Cardiac septum (tissue), 1 donor: ENCODE data around the gene COMT. TPM values are rescaled to one million over a fixed set of nuclear protein-coding genes. Genes with fewer than 3 reads are reported as not detected.

Source experiments
- DNase-seq: peaks from one replicate; pipeline ENCODE4 v3.0.0-alpha.2; 2020; ENCODE audit warnings: low spot score
- intact Hi-C: fragments of 100-400 bp; cut with DNase I; formaldehyde crosslinking; loops from one replicate; pipeline ENCODE4 v1.14.0; 2022
- total RNA-seq: library from RNA; stranded (reverse); fragmentation: NEBNext Ultra II Directional; extraction: Animal tissue kit (Norgen Biotek cat#: 25700); gene quantifications from one replicate; pipeline ENCODE4 v1.2.1, GENCODE V29; 2021
- donor health status: DM: no; HTN: no; CAD: no.

Gene COMT
- total RNA-seq, 1 donor from 2014 or later: 97.1 TPM

DNA sequence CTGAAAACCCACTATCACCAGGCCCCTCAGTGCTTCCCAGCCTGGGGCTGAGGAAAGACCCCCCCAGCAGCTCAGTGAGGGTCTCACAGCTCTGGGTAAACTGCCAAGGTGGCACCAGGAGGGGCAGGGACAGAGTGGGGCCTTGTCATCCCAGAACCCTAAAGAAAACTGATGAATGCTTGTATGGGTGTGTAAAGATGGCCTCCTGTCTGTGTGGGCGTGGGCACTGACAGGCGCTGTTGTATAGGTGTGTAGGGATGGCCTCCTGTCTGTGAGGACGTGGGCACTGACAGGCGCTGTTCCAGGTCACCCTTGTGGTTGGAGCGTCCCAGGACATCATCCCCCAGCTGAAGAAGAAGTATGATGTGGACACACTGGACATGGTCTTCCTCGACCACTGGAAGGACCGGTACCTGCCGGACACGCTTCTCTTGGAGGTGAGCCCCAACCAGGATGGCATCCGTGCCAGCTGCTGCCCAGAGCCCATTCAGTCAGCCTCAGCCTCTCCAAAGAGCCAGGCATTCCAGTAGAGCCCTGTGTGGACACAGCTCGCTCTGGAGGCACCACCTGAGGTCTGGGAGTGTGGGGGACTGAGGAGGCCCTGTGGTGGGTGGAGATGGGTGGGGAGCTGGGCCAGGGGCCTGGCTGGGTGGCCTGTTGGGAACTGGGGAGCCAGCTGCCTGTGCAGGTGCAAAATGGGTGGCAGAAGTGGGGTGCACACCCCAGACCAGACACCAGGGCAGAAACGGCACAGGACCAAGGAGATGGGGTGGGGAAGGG is 22.5 kb downstream of the COMT start:
- intact Hi-C loops: no loop called here
- no peak for DNase-seq

DNA sequence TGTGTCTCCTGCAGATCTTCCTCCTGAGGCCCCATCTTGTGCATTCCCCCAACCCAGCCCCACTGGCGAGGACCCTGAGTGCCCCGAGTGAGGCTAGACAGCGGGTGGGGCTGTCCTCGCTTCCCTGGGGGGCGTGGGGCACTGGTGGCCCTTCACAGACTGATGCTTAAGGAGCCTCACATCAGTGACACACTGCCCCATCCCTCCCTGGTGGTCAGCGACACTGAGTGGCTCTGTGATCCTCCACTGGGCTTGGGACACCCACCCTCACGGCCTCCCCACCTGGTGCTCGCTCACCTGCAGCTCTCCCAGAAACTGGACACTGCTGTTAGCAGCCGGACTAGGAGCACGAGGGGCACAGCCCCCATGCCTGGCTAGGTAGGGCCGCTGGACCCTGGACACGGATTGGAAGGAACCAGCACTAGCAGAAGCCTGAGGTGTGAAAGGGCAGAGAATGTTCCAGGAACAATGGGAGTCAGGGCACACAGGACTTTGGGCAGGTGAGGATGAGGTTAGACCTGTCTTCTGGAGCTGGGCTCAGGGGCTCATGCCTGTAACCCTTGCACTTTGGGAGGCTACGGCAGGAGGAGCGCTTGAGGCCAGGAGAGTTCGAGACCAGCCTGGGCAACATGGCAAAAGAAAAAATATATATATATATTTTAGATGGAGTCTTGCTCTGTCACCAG is 23.3 kb downstream of the COMT start:
- no peak for DNase-seq
- intact Hi-C loops: no loop called here

DNA sequence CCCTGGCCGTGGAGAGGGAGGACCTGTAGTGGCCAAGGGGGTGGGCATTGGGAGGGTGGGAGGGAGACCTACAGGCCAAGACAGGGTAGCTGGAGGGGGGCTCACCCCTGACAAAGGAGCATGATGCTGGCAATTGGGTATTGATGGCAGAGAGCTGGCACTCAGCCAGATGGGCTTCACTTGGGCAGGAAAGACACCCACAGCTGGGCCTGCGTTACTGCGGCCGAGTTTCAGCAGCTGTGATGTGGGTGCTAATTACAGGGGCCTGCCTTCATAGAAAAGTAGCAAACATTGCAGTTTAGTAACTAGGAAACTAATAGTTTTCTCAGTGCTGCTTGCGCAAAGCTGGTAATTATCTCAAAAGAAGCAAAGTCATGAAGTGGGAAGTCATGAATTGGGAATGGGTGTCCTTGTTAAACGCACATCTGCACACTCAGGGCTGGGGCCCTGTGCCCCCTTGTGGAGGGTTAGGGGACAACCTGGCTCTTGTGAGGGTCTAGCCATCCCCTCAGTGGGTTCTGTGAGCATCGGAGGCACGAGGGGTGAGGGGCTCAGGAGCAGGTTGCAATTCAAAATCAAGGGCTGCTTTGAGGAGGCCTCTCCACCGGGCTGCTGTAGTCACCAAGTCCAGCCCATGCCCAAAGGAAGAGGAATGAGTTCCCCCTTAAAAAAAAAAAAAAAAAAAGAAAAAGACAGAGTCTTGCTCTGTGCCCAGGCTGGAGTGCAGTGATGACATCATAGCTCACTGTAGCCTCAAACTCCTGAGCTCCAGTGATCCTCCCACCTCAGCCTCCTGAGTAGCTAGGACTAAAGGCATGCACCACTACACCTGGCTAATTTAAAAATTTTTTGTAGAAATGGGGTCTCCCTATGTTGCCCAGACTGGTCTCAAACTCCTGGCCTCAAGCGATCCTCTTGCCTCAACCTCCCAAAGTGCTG is 24.5 kb downstream of the COMT start:
- intact Hi-C loops: no loop called here
- no peak for DNase-seq

DNA sequence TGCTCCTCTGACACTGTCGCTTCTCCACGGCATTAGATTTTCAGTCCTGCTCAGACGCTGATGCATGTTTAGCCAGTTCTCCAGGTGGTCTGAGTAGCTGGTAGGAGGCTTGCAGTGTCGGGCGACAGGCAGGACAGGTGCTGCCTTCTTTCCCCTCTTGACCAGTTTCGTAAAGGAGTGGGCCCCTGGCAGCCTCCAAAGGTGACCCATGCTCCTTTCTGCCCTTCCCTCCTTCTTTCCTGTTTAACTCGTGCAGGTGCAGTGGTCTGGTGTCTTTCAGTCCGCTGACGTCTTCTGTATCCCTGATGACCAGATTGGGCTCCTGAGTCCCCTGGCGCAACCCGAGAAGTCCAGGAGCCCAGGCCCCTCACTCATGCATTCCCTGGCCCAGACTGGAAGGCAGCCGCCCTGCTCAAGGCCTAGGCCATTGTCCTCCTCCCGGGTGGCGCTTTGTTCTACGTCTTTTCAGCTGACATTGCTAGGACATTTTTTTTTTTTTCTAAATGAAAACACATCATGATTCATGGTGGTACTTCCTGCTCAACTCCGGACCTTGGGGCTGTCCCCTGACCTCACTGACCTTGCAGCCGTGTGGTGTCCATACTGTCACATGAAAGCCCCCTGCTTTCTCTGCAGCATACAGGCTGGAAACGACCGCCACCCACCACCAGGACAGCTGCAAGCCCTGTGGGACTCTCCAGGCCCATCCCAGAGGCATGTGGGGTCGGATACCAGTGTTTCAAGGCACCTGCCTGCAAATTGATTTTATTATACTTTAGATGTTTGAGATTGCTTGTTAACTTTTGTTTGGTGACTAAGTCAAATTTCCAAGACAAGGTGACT is 25.6 kb downstream of the COMT start:
- intact Hi-C loops: no loop called here
- DNase-seq: no peak

DNA sequence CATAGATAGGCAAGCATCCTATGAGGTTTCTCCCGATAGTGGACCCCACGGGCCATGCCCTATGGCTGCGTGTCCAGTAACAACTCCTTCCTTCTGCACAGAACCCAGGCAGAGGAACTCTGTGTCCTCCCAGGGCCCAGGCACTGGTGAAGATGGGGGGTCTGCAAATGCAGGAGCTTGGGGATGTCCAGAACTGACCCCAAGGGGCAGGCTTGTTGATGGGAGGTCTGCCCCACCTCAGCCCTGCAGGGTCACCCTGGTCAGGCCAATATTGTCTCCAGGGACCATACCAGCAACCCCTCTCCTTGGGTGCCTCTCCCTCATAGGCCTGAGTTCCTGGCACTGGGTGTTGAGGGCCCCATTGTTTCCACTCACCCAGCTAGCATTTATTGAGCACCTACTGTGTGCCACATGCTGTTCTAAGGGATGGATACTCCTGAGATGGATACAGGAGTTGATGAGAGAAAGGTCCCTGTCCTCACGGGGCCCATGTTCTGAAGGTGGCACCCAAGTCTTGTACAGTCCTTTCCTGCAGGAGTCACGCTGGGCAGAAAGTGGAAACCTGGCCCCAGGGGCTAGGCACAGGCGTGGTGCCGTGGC is 26.4 kb downstream of the COMT start:
- intact Hi-C loops: no loop called here
- no peak for DNase-seq

DNA sequence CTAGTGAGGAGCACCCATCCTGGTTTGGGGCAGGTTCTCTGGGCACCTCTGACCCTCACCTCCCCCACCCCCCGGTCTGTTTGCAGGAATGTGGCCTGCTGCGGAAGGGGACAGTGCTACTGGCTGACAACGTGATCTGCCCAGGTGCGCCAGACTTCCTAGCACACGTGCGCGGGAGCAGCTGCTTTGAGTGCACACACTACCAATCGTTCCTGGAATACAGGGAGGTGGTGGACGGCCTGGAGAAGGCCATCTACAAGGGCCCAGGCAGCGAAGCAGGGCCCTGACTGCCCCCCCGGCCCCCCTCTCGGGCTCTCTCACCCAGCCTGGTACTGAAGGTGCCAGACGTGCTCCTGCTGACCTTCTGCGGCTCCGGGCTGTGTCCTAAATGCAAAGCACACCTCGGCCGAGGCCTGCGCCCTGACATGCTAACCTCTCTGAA is 26.9 kb downstream of the COMT start:
- DNase-seq: no peak
- intact Hi-C loops: no loop called here

DNA sequence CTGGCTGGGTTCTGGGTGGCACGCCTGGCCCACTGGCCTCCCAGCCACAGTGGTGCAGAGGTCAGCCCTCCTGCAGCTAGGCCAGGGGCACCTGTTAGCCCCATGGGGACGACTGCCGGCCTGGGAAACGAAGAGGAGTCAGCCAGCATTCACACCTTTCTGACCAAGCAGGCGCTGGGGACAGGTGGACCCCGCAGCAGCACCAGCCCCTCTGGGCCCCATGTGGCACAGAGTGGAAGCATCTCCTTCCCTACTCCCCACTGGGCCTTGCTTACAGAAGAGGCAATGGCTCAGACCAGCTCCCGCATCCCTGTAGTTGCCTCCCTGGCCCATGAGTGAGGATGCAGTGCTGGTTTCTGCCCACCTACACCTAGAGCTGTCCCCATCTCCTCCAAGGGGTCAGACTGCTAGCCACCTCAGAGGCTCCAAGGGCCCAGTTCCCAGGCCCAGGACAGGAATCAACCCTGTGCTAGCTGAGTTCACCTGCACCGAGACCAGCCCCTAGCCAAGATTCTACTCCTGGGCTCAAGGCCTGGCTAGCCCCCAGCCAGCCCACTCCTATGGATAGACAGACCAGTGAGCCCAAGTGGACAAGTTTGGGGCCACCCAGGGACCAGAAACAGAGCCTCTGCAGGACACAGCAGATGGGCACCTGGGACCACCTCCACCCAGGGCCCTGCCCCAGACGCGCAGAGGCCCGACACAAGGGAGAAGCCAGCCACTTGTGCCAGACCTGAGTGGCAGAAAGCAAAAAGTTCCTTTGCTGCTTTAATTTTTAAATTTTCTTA is 27.8 kb downstream of the COMT start:
- no peak for DNase-seq

DNA sequence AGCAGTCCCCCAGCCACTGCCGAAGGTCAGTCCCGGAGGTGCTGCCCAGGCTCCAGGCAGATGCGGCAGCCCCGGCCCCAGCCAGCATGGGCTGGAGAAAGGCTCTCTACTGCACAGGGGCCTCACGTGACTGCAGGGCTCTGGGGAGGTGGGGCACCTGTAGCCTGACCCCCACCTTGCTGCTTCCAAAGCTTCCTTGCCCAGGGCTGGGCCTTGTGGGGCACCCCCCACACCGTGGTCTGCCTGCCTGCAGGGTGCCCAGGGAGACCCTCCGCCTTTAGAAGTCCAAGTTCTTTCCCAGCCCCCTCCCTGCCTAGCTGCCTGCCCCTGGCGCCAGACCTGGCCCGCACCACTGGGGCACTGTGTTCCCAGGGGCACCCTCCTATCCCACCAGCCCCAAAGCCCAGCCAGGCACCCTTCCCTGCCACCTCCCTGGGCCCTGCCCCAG is 28.5 kb downstream of the COMT start:
- intact Hi-C loops: loop anchor here (1.0 kb wide), 1 partner anchor 43 kb away; no protein-coding TSS in a partner anchor
- no peak for DNase-seq

More for the DNA sequence above, 27.8 kb downstream of the COMT start:
- intact Hi-C loops: no loop called here

DNA sequence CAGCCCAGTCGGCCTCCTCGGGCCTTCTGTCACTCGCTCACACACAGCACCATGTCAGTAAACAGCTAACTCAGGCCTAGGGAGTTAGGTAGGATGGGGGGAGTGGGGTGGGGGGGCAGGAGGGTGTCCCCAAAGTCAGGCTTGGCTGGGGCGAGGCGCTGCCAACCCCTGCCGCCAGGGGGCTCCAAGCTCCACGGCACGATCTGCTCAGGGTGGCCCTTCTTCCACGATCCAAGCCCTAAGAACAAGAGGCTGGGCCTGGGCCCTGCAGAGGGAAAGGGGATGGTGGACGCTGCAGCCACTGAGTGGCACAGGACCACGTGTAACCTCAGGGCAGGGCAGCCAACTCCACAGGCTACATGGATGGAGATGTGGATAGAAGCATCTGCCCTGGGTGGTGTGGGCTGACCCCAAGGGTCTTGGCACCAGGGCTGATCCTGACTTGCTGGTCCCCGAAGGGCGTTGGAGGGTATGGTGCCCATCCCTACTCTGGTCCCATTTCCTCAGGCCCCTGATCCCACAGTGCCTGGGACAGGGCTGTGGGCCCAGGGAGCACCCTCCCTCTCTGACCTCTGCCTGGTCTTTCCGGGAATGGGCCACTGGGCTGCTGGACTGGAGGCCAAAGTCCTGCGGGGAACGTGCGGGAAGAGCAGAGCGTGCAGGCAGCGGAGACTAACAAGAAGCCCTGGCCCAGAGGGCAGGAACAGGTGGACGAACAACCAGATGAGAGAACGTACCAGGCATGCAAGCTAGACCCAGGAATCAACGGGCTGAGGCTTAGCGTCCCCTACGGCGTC is 29.1 kb downstream of the COMT start:
- intact Hi-C loops: loop anchor here (1.0 kb wide), 1 partner anchor 43 kb away; no protein-coding TSS in a partner anchor
- DNase-seq: peak; percentile 90

DNA sequence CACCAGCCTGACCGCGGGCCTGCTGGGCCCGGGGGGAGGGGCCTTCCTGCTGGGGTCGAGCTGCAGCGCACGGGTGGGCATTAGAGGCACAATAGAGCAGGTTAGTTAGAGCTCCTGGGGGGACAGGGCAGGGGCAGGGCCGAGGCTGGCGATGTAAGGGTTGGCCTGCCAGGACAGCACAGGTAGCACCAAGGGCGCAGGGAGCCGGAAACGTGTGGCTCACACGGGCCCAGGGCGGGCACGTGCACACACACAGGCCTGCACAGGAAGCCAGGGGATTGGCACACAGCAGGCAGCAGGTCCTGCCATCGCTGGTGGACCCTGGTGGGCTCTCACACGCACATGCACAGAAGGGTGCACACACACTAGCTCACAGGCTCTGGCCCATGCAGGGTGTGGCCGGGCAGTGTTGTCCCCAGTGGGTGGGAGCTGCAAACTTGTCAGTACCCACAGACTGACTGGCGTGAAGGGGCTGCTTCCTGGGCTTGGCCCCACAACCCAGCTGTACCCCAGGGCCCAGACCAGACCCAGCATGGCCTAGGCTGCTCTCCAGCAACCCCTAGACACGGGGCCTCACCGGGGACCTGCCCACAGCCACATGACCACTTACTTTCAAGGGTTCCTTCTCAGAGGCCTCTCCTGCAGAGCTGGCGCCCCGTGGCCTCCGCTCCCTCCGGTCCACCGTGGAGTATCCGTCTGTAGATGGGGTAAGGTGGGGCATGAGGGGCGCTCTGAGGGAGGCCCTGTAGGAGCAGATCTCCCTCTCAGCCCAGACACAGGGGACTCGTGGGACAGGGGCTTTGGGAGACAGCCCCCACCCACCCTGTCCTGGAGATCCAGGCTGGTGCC is 29.9 kb downstream of the COMT start:
- intact Hi-C loops: no loop called here
- DNase-seq: no peak

DNA sequence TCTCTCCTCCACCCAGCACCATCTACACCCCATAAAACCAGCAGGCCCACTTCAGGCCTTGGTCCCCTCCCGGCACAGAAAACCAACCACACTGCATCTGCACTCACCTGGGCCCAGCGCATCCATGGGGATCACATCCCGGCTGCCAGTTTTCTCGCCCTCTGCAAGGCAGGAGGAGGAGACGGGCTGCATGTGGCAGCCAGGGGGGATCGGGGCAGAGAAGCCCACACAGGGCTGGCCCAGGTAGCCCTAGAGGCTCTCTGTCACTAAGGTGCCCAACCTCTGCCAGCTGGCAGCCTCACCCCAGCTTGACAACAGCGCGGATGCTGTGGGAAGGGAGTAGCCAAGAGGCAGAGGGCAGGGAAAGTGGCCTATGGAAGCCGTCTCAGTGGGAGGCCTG is 30.7 kb downstream of the COMT start:
- DNase-seq: no peak
- intact Hi-C loops: no loop called here

DNA sequence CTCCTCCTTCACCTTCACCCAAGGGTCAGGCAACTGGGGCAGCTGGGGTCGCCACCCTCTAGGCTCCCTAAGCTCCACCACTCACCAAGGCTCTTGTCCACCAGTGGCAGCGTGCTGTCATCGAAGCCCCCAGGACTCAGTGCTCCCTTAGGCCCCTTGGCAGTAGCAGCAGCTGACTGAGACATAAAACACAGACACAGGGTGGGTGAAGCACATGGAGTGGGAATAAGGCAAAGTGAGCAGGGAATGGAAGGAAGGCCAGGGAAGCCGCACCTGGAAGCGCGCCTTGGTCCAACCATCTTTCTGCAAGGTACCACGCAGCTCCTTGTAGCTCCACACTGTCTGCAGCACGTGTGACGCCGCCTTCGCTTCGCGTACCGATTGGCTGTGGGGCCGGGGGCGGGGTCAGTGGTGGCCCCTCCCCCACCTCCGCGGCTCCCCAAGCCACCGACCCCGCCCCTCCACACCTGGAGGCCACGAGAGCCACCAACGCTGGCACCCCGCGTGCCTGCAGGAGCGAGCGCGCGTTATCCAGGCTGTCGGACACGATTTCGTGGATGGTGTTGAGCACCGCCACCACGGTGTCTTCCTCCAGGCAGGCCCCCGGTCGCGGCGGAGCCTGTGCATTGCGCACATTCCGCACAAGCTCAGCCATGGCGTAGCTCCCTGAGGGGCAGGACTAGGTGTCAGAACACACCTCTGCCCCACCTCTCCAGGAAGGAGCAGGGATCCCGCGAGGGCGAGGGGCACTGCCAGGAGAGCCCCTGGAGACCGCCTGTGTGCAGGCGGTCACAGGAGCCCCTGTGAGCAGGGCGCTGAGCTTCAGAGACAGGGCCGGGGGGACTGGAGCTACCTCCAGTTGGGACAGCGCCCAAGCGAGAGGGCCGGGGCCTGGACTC is 31.3 kb downstream of the COMT start:
- no peak for DNase-seq
- intact Hi-C loops: no loop called here

DNA sequence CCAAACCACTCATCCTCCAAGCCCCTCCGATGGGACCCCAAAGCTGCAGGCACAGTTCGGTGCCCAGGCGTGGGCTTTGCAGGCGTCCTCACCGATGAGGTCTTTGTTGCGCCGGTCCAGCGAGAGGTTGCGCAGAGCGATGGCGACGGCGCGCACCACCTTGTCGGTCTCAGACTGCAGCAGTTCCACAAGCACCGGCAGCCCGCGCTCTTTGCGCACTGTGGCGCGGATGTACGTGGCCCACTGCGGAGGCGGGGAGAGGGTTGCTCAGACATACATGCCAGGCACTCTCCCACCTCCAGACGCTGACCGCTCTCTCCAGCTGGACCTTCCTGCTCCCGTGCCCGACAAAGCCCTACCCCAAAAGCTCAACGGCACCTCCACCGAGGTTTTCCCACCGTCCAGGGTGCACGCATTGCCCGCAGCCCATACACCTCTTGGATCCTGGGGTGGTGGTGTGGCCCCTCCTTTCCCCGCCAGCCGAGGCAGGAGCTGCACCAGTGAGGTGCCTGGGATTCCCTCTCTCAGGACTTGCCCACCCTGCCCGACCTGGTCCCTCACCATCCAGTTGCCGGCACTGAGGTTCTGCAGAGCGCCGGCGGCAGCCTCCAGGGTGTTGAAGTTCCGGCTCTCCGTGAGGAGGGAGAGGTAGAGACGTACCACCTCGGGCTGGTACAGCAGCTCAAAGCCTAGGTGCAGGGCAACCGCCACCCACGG is 32.1 kb downstream of the COMT start:
- no peak for DNase-seq
- intact Hi-C loops: no loop called here

DNA sequence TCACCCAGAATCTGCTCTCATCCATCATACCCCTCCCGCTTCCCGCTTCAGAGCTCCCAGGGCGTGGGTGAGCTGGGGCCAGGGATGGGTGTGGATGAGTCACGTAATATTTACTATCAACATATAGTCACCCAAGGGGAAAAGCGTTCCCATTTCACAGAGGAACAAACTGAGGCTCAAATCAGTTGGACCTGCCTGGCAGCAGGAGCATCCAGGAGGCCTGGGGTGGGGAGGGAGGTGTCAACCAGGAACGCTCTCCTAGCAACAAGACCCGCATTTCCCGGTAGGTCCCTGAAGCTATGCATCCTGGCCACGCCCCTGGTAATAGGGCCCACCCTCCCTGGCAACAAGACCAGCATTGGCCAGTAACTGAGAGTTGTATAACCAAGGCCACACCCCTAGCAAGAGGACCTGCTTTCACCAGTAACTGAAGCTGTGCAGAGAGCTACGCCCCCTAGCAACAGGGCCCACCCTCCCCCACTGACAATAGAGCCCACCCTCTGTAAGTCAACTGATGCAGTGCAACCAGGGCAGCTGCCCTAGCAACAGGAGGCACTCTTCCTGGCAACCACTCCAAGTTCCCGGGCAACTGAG is 32.8 kb downstream of the COMT start:
- intact Hi-C loops: no loop called here
- no peak for DNase-seq
